WERI-Rb-1 (cell line): ENCODE measurements around the gene C1orf56.
A peak's percentile ranks its signal among the peaks of the same experiment; 100 is the strongest.

Experiments
- DNase-seq: peaks from one replicate; pipeline ENCODE4 v3.0.0-alpha.2; 2020
- H3K27ac ChIP-seq: fragments of 250-450 bp; sonication (Bioruptor Pico); 2 replicates; pipeline ENCODE4 v1.5.1; 2020; ENCODE audit warnings: mild to moderate bottlenecking, moderate library complexity
- H3K27me3 ChIP-seq: fragments of 250-450 bp; sonication (Bioruptor Pico); 2 replicates; pipeline ENCODE4 v1.5.1; 2021; ENCODE audit warnings: mild to moderate bottlenecking, low read depth, moderate library complexity; ENCODE audit not compliant: insufficient read depth, severe bottlenecking
- H3K36me3 ChIP-seq: fragments of 250-450 bp; sonication (Bioruptor Pico); 2 replicates; pipeline ENCODE4 v1.5.1; 2020; ENCODE audit warnings: mild to moderate bottlenecking, moderate library complexity
- H3K4me3 ChIP-seq: 2 replicates; pipeline ENCODE4 v1.5.1; 2011; ENCODE audit warnings: low read depth, mild to moderate bottlenecking, control low read depth, low read length
- H3K9me3 ChIP-seq: fragments of 250-450 bp; sonication (Bioruptor Pico); 2 replicates; pipeline ENCODE4 v1.5.1; 2021; ENCODE audit warnings: mild to moderate bottlenecking, moderate library complexity; ENCODE audit not compliant: severe bottlenecking
- TF ChIP-seq, protein P1 (sequence below): IDR thresholded peaks from 2 replicates; pipeline ENCODE4 v1.5.1; 2011; ENCODE audit warnings: low read depth, mild to moderate bottlenecking, control low read depth, inconsistent platforms, low read length

The C1orf56 gene

DNA sequence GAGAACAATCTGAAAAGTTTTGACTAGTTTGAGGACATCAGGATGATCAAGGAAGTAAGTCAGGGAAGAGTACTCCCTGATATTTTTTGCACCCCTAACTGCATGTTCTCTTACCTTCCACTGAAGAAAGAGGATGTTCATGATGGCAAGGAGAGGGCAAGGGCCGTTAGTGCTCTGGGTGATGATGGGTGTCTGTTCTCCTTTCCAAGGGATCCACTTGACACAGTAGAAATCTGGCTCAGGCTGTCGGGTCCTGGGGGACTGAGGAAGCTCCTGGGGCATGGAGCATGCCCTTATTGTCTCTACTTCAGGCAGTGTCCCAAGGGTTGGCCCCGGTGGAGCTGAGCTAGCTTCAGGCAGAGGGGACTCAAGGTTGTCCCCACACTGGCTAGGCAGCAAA is 45.5 kb upstream of the C1orf56 start:
- DNase-seq = no peak
- Histone ChIP-seq H3K36me3 (peaks cover 38% of the 10 kb centered on the region), H3K27ac (no peak overlapping the region), H3K9me3 (no peaks in the 10 kb centered on the region), H3K4me3 (no peak overlapping the region), H3K27me3 (no peaks in the 10 kb centered on the region)
- TF ChIP-seq, protein P1, sequence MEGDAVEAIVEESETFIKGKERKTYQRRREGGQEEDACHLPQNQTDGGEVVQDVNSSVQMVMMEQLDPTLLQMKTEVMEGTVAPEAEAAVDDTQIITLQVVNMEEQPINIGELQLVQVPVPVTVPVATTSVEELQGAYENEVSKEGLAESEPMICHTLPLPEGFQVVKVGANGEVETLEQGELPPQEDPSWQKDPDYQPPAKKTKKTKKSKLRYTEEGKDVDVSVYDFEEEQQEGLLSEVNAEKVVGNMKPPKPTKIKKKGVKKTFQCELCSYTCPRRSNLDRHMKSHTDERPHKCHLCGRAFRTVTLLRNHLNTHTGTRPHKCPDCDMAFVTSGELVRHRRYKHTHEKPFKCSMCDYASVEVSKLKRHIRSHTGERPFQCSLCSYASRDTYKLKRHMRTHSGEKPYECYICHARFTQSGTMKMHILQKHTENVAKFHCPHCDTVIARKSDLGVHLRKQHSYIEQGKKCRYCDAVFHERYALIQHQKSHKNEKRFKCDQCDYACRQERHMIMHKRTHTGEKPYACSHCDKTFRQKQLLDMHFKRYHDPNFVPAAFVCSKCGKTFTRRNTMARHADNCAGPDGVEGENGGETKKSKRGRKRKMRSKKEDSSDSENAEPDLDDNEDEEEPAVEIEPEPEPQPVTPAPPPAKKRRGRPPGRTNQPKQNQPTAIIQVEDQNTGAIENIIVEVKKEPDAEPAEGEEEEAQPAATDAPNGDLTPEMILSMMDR = no peak

DNA sequence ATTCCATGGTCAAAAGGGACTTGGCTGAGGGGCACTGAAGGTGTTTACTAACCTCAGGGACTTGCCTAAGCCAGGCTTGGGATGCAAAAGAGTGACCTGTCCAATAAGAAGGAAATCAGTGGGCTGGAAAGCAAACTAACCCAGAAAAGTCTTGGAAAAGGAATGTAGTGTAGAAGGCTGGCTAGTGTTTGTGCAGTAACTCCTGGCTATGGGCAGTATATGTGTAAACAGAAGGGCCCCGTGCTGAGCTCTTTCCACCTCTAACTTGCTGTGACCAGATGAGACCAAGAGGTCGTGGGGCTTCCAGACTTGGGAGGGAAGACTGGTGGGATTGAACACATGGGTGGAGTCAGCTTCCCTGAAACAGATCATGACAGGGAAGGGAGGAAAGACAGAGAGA is 44.9 kb upstream of the C1orf56 start:
- no peak overlapping the region for H3K4me3 ChIP-seq
- no peaks in the 10 kb centered on the region for H3K9me3 ChIP-seq
- peaks cover 32% of the 10 kb centered on the region for H3K36me3 ChIP-seq
- TF ChIP-seq, protein P1 = no peak
- H3K27me3 ChIP-seq = no peaks in the 10 kb centered on the region
- DNase-seq = no peak
- H3K27ac ChIP-seq = no peak overlapping the region

DNA sequence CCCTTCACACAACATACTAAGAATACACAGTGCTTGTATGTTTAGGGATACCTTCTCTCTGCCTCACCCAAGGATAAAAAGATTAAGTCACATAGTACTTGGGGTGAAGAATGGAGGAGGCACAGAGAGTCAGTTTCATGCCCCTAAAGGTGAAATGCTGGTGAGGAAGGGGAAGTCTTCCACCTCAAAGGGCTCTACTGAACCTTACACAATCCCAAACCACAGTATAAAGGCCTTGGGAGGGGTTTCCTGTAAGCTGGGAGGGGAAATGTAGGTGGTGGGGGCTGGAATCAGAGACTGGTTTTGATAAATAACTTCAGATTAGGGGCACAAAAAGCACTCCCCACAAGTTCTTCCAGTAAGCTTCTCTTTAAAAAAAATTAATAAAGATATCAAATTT is 44.4 kb upstream of the C1orf56 start:
- Histone ChIP-seq H3K4me3 (no peak overlapping the region), H3K9me3 (no peaks in the 10 kb centered on the region), H3K36me3 (peaks cover 28% of the 10 kb centered on the region), H3K27ac (no peak overlapping the region), H3K27me3 (no peaks in the 10 kb centered on the region)
- DNase-seq = no peak
- TF ChIP-seq, protein P1 = no peak

DNA sequence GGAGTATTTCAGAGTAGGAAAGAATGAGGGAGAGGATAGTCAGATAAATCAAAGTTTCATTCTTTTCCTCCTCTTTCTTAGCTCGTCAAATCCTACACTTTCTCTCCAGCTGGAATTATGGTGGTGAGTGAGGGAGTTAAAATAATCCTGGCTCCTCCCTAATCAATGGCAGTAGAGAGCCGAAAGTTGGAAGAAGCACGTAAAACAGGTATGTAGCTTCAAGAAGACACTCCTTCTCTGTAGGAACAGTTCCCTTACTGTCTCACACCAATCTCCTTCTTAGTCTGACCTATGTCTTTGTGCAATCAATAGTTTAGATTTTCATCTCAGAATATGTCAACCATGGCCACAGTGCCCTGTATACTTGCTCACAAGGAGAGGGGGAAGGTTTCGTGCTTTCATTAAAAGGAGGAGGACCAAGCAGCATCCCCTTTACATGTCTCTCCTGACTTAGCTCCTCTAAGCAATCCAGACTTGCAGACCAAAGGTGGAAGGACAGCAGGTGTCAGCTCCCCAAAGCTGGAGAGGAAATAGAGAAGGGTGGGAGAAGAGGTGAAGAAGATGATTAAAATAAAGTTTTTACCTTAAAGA is 41.7 kb upstream of the C1orf56 start:
- no peak for DNase-seq
- Histone ChIP-seq H3K27ac (peak overlapping the region; percentile 71), H3K27me3 (no peaks in the 10 kb centered on the region), H3K4me3 (peak overlapping the region; percentile 70), H3K9me3 (no peaks in the 10 kb centered on the region), H3K36me3 (peaks cover 18% of the 10 kb centered on the region)
- TF ChIP-seq, protein P1 = no peak

DNA sequence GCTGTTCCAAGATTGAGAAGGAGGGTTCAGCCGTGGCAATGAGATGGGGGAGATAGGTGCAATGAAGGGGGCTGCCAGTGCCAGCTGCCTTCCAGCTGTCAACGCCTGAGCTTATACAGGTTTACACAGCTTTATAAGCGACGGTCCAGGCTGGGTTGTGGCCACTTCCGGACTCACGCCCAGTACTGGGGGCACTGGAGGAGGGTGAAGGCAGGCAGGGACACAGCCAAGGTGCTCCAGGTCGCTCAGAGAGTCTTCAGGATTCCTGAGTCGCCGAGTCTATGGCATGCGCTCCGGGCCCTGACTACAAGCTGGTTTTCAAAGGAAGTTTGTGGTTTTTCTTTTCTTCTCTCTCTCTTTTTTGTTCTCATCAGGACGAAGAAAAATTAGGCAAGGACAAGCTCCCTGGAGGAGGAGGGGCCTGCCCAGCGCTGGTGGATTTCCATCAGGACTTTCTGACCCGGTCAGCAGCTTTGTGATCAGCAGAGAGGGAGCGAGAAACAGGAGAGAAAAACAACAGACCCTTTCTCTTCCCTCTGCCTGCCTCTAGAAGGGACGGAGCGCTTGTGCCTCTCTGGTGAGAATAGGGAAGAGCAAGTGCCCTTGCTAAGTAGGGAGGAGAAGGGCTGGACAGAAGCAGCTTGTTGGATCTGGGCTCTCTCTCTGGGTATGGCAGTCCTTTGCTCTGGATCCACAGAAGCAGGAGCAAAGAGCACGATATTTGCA is 41.1 kb upstream of the C1orf56 start, which contains the start of gene MINDY1:
TSS of gene MINDY1 (minus strand) at position 576 of the 726 bp plus-strand sequence. CDS start 4,285 bp downstream, outside the sequence.
- H3K4me3 ChIP-seq = peak within 1 kb of the TSS; percentile 70
- peaks cover 20% of the 10 kb centered on the region for H3K36me3 ChIP-seq
- no peaks in the 10 kb centered on the region for H3K9me3 ChIP-seq
- DNase-seq = peak; percentile 95
- H3K27me3 ChIP-seq = no peaks in the 10 kb centered on the region
- H3K27ac ChIP-seq = peak within 1 kb of the TSS; percentile 71
- TF ChIP-seq, protein P1 = peak; percentile 95
